Non-pigmented ciliary epithelial cell (primary cell): ENCODE results near the gene ARL13B.
"Not testable (repeated sequence)": the region's sequence is repeated elsewhere in the genome, so short reads cannot be mapped to it uniquely, and the experiment has no call there.

Experiments
- DNase-seq: peaks from one replicate; pipeline ENCODE4 v3.0.0-alpha.2; 2010; ENCODE audit warnings: low read depth

The ARL13B gene

DNA sequence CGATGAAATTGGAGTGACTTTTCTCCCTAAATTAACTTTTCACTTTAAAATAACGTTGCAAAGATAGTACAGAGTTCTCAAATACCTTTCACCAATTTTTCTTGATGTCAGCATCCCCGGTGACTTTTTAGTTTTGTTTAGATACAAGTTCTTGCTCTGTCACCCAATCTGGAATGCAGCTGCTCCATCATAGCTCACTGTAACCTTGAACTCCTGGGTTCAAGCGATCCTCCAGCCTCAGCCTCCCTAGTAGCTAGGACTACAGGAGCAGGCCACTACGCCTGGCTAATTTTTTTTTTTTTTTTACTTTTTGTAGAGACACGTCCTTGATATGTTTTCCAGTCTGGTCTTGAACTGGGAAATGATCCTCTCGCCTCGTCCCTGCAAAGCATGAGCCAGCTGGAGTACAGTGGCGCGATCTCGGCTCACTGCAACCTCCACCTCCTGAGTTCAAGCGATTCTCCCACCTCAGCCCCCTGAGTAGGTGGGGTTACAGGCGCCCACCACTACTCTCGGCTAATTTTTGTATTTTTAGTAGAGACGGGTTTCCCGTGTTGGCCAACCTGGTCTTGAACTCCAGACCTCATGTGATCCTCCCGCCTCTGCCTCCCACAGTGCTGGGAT lies 83.7 kb downstream of the ARL13B start:
- DNase-seq: no peak

DNA sequence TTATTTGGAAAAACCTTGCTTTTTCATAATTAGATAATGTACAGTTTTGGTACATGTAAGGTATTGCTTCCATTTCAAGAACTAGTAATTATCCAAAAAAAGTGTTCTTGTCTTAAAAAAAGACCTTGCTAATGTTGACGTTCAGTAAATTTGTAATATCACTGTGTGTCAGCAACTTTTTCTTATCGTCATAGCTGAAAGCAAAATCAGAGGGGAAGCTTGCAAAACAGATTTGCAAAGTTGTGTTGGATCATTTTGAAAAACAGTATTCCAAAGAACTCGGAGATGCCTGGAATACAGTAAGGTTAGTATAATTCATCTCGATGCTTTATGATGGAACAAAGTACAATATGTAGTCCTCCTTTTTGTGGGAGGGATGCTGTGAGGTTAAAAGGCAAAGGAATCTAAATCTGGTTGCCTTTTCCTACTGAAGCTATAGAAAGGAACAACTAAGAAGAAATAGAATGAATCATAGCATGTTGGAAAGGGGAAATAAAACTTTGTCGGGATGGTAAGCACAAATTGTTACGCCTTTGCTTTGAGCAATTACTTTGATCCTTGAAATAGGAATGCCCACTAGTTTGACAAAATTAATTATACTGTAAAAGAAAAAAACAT lies 84.4 kb downstream of the ARL13B start:
- DNase-seq: no peak

DNA sequence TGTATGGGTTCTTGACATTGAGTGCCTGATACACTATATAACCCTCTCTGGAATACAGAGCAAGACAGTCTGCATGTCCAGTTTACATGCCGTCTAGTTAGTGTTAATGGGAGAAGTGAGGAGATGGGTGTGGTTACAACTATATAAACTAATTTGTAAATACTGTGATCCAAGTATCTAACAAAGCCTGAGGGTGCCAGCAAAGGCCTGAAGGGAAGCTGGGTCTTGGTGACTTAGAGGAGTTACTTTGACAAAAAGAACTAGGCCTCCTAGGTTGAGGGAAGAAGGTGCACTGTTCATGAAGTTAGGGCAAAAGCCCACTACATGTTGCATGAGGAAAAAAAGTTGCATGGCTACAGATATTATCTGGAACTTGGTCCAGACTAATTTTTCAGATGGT lies 85.2 kb downstream of the ARL13B start:
- no peak for DNase-seq

DNA sequence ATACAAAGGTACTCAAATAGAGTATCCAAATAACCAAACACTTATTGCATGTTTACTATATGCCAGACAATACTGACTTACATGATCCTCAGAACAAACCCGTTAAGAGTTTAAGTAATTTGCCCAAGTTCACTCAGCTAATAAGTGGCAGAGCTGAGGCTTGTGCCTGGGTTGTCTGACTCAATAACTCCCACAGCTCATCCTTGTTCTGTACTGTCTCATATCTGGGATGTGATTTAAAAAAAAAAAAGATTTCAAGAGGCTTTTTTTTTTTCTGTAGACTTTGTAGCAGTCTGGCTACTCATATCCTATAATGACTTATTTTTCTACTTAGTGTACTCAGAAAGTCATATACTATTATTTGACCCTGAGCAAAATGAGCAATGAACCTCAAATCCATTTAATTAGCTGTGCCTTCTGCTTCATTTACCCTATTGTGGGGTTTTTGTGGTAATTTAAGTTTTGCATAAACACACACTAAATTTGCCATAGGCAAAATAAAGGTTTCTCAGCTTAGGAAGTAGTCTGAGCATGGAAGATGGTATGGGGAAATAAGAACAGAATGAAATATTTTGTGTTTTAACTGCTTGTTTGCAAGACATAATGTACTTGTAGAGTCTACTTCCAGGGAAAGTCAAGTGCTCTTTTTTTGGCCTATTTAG lies 86.0 kb downstream of the ARL13B start:
- no peak for DNase-seq

DNA sequence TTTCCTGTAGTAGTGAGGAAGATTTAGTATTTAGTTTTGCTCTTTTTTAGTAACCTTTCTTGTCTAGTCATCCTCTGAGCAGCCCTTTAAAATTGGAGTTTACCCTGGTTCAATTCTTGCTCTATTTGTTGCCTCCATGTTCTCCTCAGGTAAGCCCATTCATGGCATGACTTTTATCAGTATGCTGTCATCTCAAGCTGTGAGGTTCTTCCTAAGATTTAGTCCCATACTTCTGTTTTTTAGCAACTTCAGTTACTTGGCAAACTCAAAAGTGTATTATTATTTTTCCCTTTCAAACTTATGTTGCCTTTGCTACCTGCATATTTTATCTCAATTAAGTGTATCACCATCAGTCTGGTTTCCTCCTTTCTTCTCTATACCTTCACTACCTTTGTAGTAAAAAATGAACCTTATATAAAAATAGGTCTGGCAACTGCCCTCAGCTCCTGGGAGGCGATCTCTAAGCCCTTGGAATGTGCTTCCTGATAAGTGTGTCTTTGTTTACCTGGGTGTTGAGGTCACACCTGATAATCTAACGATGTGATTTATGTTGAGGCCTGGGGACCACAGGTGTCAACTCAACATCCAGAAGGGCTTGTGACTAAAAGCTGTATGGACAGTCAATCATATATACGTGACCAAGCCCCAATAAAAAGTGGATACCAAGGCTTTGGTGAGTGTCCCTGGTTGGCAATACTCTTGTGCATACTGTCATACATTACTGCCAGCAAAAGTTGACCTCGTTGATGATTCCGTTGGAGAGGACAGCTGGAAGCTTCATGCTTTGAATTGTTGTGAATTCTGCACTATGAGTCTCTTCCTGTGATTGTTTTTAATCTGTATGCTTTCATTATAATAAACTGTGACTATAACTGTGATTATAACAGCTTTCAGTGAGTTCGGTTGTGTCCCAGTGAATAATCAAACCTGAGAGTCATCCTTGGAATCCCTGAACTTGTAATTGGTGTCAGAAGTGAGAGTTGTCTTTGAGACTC lies 86.8 kb downstream of the ARL13B start:
- no peak for DNase-seq

DNA sequence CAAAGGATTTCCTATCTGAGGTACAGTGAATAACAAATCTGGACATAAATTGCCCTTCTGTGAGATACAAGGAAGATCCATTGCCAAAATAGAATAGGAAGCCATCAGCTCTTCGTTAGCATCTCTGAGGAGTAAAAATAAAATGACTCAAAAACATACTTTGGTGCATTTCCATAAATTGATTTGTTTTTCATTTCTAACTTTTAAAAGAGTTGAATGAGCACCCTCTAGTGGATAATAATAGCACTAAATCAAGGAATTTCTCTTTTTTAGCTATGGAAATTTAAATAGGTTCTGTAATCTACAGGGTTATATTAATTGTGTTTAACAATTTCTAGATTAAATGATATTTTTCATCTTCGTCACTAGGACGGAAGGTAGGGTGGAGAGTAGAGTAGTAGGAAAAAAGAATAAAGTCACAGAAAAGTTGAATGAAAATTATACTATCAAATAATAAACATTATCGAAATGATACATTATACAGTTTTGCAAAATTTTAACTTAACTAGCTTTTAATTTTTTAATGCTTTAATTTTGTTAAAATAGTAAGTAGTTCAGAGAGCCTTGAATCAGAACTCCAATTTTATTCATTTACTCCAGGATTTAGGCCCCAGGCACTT lies 89.3 kb downstream of the ARL13B start:
- no peak for DNase-seq

DNA sequence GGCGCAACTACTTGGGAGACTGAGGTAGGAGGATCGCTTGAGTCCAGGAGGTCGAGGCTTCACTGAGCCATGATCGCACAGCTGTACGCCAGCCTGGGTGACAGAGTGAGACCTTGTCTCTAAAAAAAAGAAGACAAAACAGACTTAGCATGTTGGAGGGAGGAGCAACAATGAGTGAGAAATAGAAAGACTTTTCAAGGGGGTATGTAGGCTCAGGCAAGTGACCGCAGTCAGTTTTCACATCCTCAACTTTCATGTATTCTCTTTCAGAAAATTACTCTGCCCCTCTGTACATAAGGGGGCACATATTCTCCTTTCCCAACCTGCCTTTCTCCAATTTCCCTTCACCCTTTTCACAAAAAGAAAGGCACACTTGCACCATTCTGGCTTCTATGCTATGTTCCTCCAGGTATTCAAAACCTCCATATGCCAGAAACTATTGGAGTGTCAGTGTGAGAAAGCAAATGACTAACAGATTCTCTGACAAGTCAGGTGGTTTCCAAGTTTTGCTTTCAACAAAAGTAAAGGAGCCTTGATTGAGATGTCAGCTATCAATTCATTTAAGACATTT lies 90.5 kb downstream of the ARL13B start:
- no peak for DNase-seq

DNA sequence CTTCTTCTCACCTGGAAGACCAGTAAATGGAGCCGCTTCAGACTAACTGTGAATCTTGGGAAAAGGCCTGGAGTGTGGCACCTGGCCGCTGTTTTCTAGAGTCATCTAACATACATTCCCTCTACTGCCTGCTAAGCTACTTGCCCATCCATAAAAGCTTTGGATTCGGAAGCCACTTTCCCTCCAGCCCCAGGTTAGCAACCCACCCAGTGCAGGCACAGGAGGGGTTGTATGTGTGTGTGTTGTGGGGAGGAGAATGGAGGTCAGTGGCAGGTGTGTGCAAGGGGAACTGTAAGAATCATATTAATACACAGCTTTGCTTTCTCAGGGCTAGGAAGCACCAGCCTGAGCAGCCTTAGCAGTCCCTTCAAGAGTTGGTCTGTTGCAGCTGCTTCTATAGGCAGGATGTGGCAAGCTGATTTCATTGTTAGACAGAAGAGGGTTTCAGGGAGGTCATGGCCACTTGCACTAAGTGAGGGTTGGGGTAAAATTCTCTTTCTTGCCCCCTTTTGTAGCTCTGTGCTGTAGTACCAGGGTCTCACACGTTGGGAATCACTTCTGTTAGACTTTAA lies 91.8 kb downstream of the ARL13B start:
- DNase-seq: no peak

DNA sequence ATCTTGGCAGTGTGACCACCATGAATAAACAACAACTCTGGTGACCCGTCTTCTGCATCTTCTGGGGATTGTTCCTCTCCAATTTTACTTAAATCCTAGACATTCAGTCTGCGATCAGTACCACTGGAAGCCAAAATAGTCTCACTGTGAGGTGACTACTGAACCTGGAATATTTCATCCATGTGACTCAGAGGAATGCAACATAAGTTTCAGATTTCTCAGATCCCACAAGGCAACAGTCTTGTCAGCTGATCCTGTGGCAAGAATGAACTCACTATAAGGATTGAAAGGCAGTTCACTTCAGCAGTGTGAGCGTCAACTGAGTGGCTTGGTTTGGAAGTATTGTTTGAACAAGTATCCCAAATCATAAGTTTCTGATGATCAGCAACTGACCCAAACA lies 96.1 kb downstream of the ARL13B start:
- DNase-seq: peak; percentile 27

DNA sequence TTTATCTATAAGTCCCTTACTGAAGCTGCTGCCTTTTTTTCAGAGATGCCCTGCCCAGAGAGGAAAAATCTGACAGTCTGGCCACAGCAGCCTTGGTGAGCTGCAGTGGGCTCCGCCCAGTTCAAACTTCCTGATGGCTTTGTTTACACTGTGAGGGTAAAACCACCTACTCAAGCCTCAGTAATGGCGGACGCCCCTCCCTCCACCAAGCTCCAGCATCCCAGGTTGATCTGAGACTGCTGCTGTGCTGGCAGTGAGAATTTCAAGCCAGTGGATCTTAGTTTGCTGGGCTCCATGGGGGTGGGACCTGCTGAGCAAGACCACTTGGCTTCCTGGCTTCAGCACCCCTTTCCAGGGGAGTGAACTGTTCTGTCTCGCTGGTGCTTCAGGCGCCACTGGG lies 100.6 kb downstream of the ARL13B start:
- not testable (repeated sequence) for DNase-seq

DNA sequence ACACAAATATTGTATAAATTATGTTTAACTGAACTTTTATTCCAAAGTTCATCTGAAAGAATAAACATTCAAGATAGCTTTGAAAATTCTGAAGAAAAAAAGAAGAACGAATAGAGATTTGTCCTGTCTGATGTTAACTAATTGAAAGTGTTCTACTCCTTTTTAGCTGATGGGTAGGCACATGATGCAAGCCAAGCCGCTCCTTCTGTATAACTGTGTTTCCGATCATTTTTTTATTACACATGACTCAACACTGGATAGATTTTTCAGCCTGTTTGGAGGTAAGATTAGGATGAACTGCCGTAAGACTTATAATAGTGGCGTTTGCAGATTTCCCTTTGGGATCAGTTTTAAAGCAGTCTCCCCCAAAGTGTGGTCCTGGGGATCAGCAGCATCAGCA lies 101.9 kb downstream of the ARL13B start:
- no peak for DNase-seq

DNA sequence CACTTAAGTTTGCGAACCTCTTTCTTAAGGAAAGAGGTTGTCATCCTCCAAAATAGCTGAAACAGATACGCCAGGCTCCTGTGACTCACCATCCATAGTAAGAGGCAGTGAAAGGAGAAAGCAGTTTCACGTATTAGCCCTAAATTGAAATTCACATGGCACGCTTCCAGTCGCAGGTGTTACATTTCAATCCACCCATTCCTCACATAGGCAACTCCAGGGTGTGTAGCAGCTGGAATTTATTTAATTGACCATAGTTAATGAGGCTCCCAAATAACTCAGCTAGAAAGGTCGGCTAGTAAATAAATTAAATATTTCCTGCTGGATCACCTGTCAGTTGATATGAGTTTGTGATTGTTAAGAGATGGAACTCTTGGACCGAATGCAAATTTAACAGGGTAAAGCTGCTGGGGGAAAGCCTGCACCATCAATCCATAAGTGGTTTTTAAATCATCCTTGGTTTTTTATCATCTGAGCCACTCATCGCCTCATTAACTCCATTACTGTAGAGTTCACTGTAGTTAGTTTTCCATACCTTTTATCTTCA lies 102.5 kb downstream of the ARL13B start:
- DNase-seq: no peak

DNA sequence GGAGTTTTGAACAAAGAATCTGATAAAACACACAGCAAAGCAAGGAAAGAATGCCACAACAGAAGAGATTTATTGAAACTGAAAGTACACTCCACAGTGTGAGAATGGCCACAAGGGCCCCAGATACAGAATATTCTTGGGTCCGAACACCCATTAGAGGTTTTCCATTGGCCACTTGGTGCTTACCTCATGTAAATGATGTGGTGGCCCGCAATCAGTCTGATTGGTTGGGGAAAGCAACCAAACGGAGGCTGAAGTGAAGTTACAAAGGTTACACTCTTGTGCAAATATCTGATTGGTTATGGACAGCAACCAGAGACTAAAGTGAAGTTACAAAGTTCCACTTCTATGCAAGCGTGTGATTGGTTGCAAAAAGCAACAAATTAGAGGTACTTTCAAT lies 103.3 kb downstream of the ARL13B start:
- DNase-seq: no peak

DNA sequence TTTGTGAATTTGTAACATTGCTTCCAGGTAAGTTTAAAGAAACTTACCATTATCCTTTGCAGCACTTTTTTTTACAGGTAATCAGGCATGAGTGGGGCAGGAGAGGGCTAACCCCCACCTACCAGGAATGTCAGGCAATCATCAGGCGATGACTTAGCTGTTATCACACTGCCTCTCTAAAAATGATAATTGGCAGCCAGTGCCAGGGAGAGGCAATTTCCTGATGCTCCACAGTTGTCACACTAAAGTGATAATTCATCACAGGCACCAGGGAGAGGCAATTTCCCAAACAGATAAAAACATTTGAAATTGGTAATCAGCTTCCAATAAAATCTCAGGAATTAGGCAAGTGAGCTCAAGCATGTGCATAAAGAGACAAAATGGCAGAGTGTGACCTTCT lies 109.2 kb downstream of the ARL13B start:
- DNase-seq: no peak

DNA sequence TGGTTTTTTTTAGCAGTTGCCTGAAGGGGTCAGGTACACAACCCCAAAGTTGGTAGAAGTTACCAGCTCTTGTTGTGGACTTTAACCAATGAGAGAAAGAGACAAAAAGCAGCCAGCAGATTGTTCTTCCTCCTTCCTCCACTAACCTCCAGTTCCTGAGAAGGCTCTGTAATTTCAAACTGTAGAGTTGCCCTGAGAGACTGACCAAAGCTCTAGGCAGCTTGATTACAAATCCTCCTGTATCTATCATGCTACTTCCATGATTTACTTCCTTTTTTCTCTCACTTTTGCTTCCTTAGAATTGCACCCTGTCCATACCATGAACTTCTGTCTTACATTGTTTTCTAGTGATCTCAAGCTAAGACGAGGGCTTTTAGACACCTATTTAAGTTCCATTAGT lies 112.1 kb downstream of the ARL13B start:
- no peak for DNase-seq

DNA sequence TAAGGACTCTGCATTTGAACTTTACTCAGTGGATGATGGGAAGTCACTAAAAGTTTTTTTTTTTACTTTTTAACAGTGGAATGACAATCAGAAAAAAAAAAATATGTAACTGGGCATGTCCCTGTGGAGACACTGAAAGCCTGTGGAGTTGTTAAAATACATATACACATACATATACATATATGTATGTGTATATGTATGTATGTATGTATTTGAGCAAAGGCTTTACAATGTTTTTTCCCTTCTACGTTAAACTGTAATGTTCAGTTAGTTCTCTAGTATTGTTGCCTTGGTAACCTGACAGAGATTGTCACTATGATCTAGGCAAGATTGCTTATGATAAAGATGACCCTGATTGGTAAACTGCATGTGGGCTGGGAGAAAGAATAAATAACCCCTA lies 113.2 kb downstream of the ARL13B start:
- no peak for DNase-seq

DNA sequence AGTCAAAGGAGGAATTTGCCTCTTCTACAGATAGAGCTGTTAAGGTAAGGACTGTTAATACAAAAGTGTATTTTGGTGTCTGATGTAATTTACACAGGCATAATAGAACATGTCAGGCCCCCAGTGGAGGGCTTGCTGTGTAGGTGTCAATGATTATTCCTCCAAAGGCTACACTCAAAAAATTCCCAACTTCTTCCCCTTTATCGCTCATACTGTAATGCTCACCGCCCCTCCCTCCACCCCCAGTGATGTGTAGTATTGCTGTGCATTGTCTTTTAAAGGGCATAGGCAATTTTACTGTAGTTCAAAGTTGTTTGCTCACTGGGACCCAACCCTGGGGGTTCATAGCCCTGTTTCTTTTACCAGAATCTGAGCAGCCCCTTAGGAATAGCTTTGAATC lies 115.2 kb downstream of the ARL13B start:
- DNase-seq: no peak

DNA sequence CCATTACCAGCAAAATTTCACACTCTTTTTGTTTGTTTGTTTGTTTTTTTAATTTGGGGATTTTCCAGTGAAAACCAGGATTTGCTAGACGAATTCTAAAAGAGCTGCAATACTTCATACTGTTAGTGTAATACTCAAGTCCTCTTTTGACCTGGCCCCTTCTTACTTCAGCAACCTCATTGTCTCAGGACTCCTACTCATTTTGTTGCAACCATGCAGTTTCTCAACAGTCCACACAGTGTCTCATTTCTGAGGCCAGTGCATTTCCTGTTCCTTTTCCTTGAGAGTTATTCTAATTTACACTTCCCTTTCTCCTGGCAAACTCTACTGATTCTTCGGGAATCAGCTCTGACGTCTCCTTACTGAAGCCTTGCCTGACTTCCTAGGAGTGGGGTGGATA lies 118.5 kb downstream of the ARL13B start:
- no peak for DNase-seq

DNA sequence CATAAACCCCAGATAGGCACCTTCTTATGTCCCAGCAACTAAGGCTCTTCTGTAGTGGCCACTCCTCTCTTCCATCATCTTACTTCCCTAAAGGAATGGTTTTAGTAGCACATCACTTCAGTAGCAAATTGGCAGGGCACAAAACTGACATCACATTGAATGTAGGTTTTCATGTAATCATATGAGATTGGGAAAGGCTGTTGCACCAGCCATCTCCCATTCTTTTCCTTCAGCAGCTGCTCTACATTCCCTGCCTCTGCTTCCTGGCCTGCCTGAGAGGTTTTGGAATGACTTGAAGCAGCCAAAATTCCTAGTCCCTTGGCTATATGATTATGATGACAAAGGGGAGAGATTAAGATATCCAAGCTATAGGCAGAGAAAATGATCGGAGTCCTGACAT lies 119.4 kb downstream of the ARL13B start:
- no peak for DNase-seq

DNA sequence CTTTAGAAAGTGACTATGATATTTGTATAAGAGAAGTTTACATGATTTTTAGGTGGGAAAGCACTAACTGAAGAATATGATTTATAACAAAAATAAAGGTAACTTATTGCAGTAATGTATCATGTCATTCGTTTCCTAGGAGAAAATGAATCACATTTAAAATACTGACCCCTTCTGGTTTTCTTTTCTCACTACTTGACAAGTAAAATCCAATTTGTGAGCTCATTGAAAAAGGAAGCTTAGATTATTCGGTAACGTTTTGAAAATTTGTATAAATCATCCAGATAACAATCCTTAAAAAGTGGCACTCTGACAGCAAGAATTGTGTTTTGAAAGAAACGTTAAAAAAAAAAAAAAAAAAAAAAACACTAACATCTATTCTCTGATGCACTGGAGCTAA lies 121.9 kb downstream of the ARL13B start:
- no peak for DNase-seq
